ENCODE results near the gene PCP4.

PCP4 gene

GRCh38 chr21:39847877-39848276, 19.4 kb upstream of the PCP4 start:
- no peaks in the 10 kb centered on the region for H3K9me3 ChIP-seq (ENCODE audit: control insufficient read depth, low read depth, low read length)
- H3K4me3 ChIP-seq (ENCODE audit: low read length): no peak overlapping the region
- H3K27me3 ChIP-seq (ENCODE audit: control insufficient read depth, insufficient read depth, low read length): no peaks in the 10 kb centered on the region
- no peak overlapping the region for H3K9ac ChIP-seq (ENCODE audit: low read length)
- H3K4me1 ChIP-seq (ENCODE audit: control insufficient read depth, low read depth, low read length): peaks cover 4% of the 10 kb centered on the region
- no peaks in the 10 kb centered on the region for H3K36me3 ChIP-seq (ENCODE audit: control insufficient read depth, low read depth, low read length)
- no peak overlapping the region for H3K27ac ChIP-seq (ENCODE audit: low read length)

DNA sequence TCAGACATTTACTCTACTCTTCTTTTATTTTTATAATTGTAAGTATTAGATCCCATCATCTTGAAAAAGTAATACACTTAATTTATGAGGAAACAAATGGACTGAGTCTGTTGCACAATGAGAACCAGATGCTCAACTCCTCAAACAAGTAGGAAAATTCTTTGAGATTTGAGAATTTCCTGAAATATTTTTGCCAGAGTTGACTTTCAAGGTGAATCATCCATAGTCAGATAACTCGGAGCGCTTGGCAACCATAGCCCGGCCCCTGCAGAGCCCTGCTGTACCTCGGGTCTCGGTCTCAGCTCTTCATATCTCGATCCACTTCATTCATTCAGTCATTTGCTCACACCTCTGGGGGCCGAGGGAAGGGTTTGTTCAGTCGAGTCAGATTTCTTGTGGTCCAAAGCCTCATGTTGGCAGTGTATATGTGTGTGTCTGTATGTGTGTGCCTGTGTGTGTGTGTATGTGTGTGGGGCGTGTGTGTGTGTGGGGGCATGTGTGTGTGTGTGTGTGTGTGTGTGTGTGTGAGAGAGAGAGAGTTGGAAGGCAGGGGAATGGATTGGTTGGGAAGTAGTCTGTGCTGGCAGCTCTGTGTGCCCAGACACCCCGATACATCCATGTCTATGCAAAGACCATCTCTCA, 18.1 kb upstream of the PCP4 start:
- Histone ChIP-seq H3K9me3 (ENCODE audit: control insufficient read depth, low read depth, low read length) (no peaks in the 10 kb centered on the region), H3K27ac (ENCODE audit: low read length) (no peak overlapping the region), H3K9ac (ENCODE audit: low read length) (no peak overlapping the region), H3K36me3 (ENCODE audit: control insufficient read depth, low read depth, low read length) (no peaks in the 10 kb centered on the region), H3K4me1 (ENCODE audit: control insufficient read depth, low read depth, low read length) (peaks cover 4% of the 10 kb centered on the region), H3K4me3 (ENCODE audit: low read length) (no peak overlapping the region), H3K27me3 (ENCODE audit: control insufficient read depth, insufficient read depth, low read length) (no peaks in the 10 kb centered on the region)

DNA sequence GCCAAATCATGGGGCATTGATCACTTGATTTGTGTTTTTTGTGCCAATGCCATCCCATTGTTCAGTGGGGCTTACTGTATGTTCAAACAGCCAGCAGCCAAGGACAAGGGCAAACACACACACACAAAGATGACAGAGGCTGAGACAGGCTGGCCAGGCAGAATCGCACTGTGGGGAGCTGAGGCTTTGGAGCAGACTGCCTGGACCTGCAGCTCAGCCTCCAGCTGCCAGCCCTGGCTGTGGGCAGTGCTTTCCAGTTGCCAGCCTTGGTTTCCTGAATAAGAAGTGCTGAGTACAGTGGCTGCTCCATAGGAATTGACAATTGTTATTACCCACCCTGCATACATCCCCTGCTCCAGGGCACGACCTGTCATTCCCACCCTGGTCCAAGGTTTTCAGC, 16.9 kb upstream of the PCP4 start:
- Histone ChIP-seq H3K4me3 (ENCODE audit: low read length) (no peak overlapping the region), H3K27ac (ENCODE audit: low read length) (no peak overlapping the region), H3K27me3 (ENCODE audit: control insufficient read depth, insufficient read depth, low read length) (no peaks in the 10 kb centered on the region), H3K4me1 (ENCODE audit: control insufficient read depth, low read depth, low read length) (peaks cover 4% of the 10 kb centered on the region), H3K36me3 (ENCODE audit: control insufficient read depth, low read depth, low read length) (no peaks in the 10 kb centered on the region), H3K9me3 (ENCODE audit: control insufficient read depth, low read depth, low read length) (no peaks in the 10 kb centered on the region), H3K9ac (ENCODE audit: low read length) (no peak overlapping the region)

DNA sequence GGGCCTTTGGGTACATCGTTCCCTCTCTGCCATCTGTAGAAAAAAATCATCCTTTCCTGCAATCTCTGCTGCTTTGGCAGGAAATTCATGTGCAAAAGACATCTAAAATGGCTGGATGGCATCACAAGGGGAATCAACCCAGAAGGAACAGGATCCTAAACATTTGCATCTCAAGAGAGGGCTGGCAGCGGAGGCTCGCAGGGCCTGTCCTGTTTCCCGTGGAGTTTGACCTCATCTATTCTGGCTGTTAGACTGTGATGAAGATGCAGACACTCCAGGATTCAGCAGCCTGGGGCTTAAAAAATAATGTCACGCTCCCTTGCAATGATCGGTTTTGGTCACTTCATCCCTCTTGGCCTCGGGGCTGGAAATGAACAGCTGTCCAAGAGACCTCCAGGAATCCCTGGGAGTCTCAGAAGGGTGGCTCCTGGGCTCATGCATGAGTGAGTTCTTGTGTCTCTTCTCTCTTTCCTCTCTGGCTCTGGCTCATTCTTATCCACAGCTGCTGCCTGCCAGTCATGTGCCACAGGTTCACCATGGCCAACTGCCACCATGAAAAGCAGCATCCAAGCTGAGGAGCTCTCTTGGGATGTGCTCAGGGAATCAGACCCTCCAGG, 16.1 kb upstream of the PCP4 start:
- Histone ChIP-seq H3K9ac (ENCODE audit: low read length) (no peak overlapping the region), H3K4me1 (ENCODE audit: control insufficient read depth, low read depth, low read length) (peaks cover 4% of the 10 kb centered on the region), H3K9me3 (ENCODE audit: control insufficient read depth, low read depth, low read length) (no peaks in the 10 kb centered on the region), H3K4me3 (ENCODE audit: low read length) (no peak overlapping the region), H3K27me3 (ENCODE audit: control insufficient read depth, insufficient read depth, low read length) (no peaks in the 10 kb centered on the region), H3K36me3 (ENCODE audit: control insufficient read depth, low read depth, low read length) (no peaks in the 10 kb centered on the region), H3K27ac (ENCODE audit: low read length) (no peak overlapping the region)

GRCh38 chr21:39852021-39852721, 15.1 kb upstream of the PCP4 start:
- no peak overlapping the region for H3K4me3 ChIP-seq (ENCODE audit: low read length)
- no peaks in the 10 kb centered on the region for H3K9me3 ChIP-seq (ENCODE audit: control insufficient read depth, low read depth, low read length)
- peaks cover 4% of the 10 kb centered on the region for H3K4me1 ChIP-seq (ENCODE audit: control insufficient read depth, low read depth, low read length)
- no peaks in the 10 kb centered on the region for H3K27me3 ChIP-seq (ENCODE audit: control insufficient read depth, insufficient read depth, low read length)
- H3K36me3 ChIP-seq (ENCODE audit: control insufficient read depth, low read depth, low read length): no peaks in the 10 kb centered on the region
- H3K27ac ChIP-seq (ENCODE audit: low read length): no peak overlapping the region
- no peak overlapping the region for H3K9ac ChIP-seq (ENCODE audit: low read length)

- Histone ChIP-seq H3K36me3 (ENCODE audit: control insufficient read depth, low read depth, low read length) (no peaks in the 10 kb centered on the region), H3K4me1 (ENCODE audit: control insufficient read depth, low read depth, low read length) (peaks cover 4% of the 10 kb centered on the region), H3K4me3 (ENCODE audit: low read length) (no peak overlapping the region), H3K27ac (ENCODE audit: low read length) (no peak overlapping the region), H3K9ac (ENCODE audit: low read length) (no peak overlapping the region), H3K9me3 (ENCODE audit: control insufficient read depth, low read depth, low read length) (no peaks in the 10 kb centered on the region), H3K27me3 (ENCODE audit: control insufficient read depth, insufficient read depth, low read length) (no peaks in the 10 kb centered on the region)
Measured at GRCh38 chr21:39852726-39853500, 14.3 kb upstream of the PCP4 start.

DNA sequence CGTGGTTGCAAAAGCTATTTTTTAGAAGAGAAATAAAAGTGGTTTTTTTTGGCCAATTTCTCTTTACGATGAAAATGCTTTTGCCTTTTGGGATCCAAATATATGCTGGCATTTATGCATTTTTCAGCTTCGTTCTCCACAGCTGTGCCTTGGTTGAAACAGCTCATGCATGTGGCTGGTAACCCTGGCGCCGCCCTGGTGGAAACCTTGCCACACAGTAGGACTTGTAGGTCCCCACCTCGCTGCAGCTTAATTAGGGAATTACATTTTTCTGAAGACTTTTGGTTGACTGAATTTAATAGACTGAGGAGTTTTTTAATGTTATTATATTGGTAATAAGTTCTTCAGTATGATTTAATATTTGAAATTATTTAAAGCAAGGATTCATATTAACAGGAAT, 12.7 kb upstream of the PCP4 start:
- H3K4me1 ChIP-seq (ENCODE audit: control insufficient read depth, low read depth, low read length): peaks cover 4% of the 10 kb centered on the region
- no peaks in the 10 kb centered on the region for H3K9me3 ChIP-seq (ENCODE audit: control insufficient read depth, low read depth, low read length)
- no peaks in the 10 kb centered on the region for H3K36me3 ChIP-seq (ENCODE audit: control insufficient read depth, low read depth, low read length)
- H3K27me3 ChIP-seq (ENCODE audit: control insufficient read depth, insufficient read depth, low read length): no peaks in the 10 kb centered on the region
- no peak overlapping the region for H3K4me3 ChIP-seq (ENCODE audit: low read length)
- no peak overlapping the region for H3K9ac ChIP-seq (ENCODE audit: low read length)
- no peak overlapping the region for H3K27ac ChIP-seq (ENCODE audit: low read length)

GRCh38 chr21:39855595-39855994, 11.6 kb upstream of the PCP4 start:
- no peaks in the 10 kb centered on the region for H3K27me3 ChIP-seq (ENCODE audit: control insufficient read depth, insufficient read depth, low read length)

GRCh38 chr21:39860600-39860999, 6.6 kb upstream of the PCP4 start:
- H3K36me3 ChIP-seq (ENCODE audit: control insufficient read depth, low read depth, low read length): no peaks in the 10 kb centered on the region
- no peaks in the 10 kb centered on the region for H3K4me1 ChIP-seq (ENCODE audit: control insufficient read depth, low read depth, low read length)
- no peaks in the 10 kb centered on the region for H3K27me3 ChIP-seq (ENCODE audit: control insufficient read depth, insufficient read depth, low read length)
- no peak overlapping the region for H3K9ac ChIP-seq (ENCODE audit: low read length)
- no peak overlapping the region for H3K4me3 ChIP-seq (ENCODE audit: low read length)
- no peak overlapping the region for H3K27ac ChIP-seq (ENCODE audit: low read length)
- H3K9me3 ChIP-seq (ENCODE audit: control insufficient read depth, low read depth, low read length): no peaks in the 10 kb centered on the region

More at GRCh38 chr21:39855595-39855994, 11.6 kb upstream of the PCP4 start:
- Histone ChIP-seq H3K4me3 (ENCODE audit: low read length) (no peak overlapping the region), H3K27ac (ENCODE audit: low read length) (no peak overlapping the region), H3K9me3 (ENCODE audit: control insufficient read depth, low read depth, low read length) (no peaks in the 10 kb centered on the region), H3K4me1 (ENCODE audit: control insufficient read depth, low read depth, low read length) (peaks cover 4% of the 10 kb centered on the region), H3K36me3 (ENCODE audit: control insufficient read depth, low read depth, low read length) (no peaks in the 10 kb centered on the region), H3K9ac (ENCODE audit: low read length) (no peak overlapping the region)

DNA sequence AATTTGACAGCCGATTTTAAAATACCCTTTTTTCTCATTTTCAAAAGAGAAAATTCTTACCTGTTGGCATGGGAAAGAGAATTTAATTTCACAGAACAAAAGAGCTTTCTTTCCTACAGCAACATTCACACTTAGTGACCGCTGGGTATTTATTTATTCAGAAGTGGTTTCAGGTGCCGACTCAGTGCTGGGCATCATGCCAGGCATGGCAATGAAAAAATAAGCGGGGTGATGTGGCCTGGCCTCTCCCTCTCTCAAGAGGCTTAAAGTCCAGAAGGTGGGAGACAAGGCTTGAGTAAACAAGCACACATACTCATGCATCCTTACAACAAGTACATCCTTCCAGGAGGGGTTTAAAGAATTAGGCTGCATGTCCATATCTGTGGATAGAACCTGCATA, 4.1 kb upstream of the PCP4 start:
- Histone ChIP-seq H3K36me3 (ENCODE audit: control insufficient read depth, low read depth, low read length) (no peaks in the 10 kb centered on the region), H3K4me3 (ENCODE audit: low read length) (no peak overlapping the region), H3K4me1 (ENCODE audit: control insufficient read depth, low read depth, low read length) (peaks cover 5% of the 10 kb centered on the region), H3K27me3 (ENCODE audit: control insufficient read depth, insufficient read depth, low read length) (no peaks in the 10 kb centered on the region), H3K9me3 (ENCODE audit: control insufficient read depth, low read depth, low read length) (no peaks in the 10 kb centered on the region), H3K9ac (ENCODE audit: low read length) (no peak overlapping the region), H3K27ac (ENCODE audit: low read length) (no peak overlapping the region)

- H3K27ac ChIP-seq (ENCODE audit: low read length): no peak overlapping the region
- no peak overlapping the region for H3K9ac ChIP-seq (ENCODE audit: low read length)
- no peaks in the 10 kb centered on the region for H3K27me3 ChIP-seq (ENCODE audit: control insufficient read depth, insufficient read depth, low read length)
- H3K36me3 ChIP-seq (ENCODE audit: control insufficient read depth, low read depth, low read length): no peaks in the 10 kb centered on the region
- H3K4me1 ChIP-seq (ENCODE audit: control insufficient read depth, low read depth, low read length): peaks cover 5% of the 10 kb centered on the region
- H3K4me3 ChIP-seq (ENCODE audit: low read length): no peak overlapping the region
- H3K9me3 ChIP-seq (ENCODE audit: control insufficient read depth, low read depth, low read length): no peaks in the 10 kb centered on the region
Measured at GRCh38 chr21:39866093-39866492, 1.1 kb upstream of the PCP4 start.
